Stimulated activated CD8-positive, alpha-beta memory T cell treated with anti-CD3 and anti-CD28 coated beads, Interleukin-7, amount 100 ng/mL, for 48 hours (primary cell): ENCODE results near the gene SNX19.
A peak's percentile ranks its signal among the peaks of the same experiment; 100 is the strongest.
"Not testable (repeated sequence)": the region's sequence is repeated elsewhere in the genome, so short reads cannot be mapped to it uniquely, and the experiment has no call there.

Experiments used
- DNase-seq, 2 donors: peaks; one replicate each; pipeline ENCODE4 v3.0.0-alpha.2; 2020; ENCODE audit warnings: low read depth in 1 of 2; ENCODE audit errors: extremely low read depth in 1 of 2

The SNX19 gene

GRCh38 chr11:130916238-130916855 lies at the start of gene SNX19:
Gene SNX19 (minus strand): TSS chr11:130916479. CDS start chr11:130915939, 540 bp downstream.
- DNase-seq, result peak; percentile 77 to 78

GRCh38 chr11:130964058-130964792 lies 47.9 kb upstream of the SNX19 start:
- no peak for DNase-seq

- DNase-seq, result no peak
Measured at GRCh38 chr11:130947889-130948288, 31.6 kb upstream of the SNX19 start.

GRCh38 chr11:130947481-130947880 lies 31.2 kb upstream of the SNX19 start:
- DNase-seq, result no peak

GRCh38 chr11:130947058-130947457 lies 30.8 kb upstream of the SNX19 start:
- no peak for DNase-seq

GRCh38 chr11:130945896-130946295 lies 29.6 kb upstream of the SNX19 start:
- DNase-seq, result no peak

- DNase-seq, result no peak
Measured at GRCh38 chr11:130940706-130941105, 24.4 kb upstream of the SNX19 start.

- DNase-seq, result no peak
Measured at GRCh38 chr11:130937051-130937450, 20.8 kb upstream of the SNX19 start.

- DNase-seq, result no peak
Measured at GRCh38 chr11:130932086-130932712, 15.9 kb upstream of the SNX19 start.

- DNase-seq, result no peak
Measured at GRCh38 chr11:130924750-130925149, 8.5 kb upstream of the SNX19 start.

GRCh38 chr11:130920612-130921011 lies 4.3 kb upstream of the SNX19 start:
- DNase-seq, result not testable (repeated sequence)

GRCh38 chr11:130918081-130918480 lies 1.8 kb upstream of the SNX19 start:
- no peak for DNase-seq

GRCh38 chr11:130916910-130917309 lies 631 bp upstream of the SNX19 start:
- no peak for DNase-seq

GRCh38 chr11:130915603-130916237 lies 559 bp downstream of the SNX19 start:
- DNase-seq, result no peak

GRCh38 chr11:130913268-130913667 lies 3.0 kb downstream of the SNX19 start:
- no peak for DNase-seq

GRCh38 chr11:130912552-130912951 lies 3.7 kb downstream of the SNX19 start:
- no peak for DNase-seq

- DNase-seq, result no peak
Measured at GRCh38 chr11:130911306-130911705, 5.0 kb downstream of the SNX19 start.

GRCh38 chr11:130909650-130910049 lies 6.6 kb downstream of the SNX19 start:
- DNase-seq, result no peak

GRCh38 chr11:130908770-130909625 lies 7.3 kb downstream of the SNX19 start:
- DNase-seq, result no peak

GRCh38 chr11:130908061-130908460 lies 8.2 kb downstream of the SNX19 start:
- no peak for DNase-seq

GRCh38 chr11:130907229-130907628 lies 9.1 kb downstream of the SNX19 start:
- no peak for DNase-seq
